Renal pelvis (tissue), 4 donors: ENCODE results near the gene FKBP9. TPM values are rescaled to one million over a fixed set of nuclear protein-coding genes. Genes with fewer than 3 reads are reported as not detected.
"Not testable (repeated sequence)": the region's sequence is repeated elsewhere in the genome, so short reads cannot be mapped to it uniquely, and the experiment has no call there.

Source experiments
- DNase-seq: peaks from one replicate; pipeline ENCODE4 v3.0.0-alpha.2; 2013
- polyA plus RNA-seq, 3 donors: library from polyadenylated mRNA; unstranded; fragments of 120-200 nt; gene quantifications; one replicate each; pipeline ENCODE4 v1.2.1, GENCODE V29; 2013; ENCODE audit not compliant: insufficient read length in 3 of 3

FKBP9 gene
- polyA plus RNA-seq, 3 donors: 132 to 154 (median 153) TPM

DNA sequence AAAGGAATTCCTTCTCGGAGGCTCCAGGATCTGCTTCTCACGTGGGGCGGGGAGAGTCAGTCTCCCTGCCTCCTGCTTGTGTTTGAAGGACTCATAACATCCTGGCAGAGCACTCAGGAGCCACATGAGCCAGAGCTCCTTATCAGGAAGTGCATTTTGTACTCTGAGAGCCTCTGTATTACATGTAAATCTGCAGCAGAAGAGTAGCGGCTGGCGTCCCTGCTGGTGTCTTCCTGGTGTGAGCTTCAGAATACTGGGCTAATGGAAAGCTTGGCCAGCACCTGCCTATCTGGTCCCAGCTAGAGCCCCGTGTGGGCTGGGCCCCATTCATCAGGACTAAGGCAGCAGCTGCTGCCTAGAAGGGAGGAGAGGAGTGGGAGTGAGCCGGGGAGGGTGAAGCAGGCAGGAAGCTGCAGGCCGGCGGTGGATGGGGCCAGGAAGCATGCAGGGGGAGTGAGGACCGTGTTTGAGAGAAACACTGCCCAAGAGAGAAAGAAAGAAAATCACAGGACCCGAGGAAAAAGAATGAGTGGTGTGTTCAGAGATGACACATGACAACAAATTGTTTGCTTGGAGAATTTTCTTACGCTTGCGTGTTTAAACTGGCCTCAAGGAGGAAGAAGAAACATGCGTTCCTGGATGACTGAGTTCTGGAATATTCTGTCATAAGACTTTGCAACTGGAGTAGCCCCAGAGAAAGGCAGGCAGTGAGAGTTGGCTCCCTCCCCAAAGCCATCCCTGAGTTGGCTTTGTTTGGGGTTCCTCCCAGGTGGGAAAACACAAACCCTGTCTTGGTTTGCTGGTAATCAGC lies 41.3 kb downstream of the FKBP9 start:
- peak; percentile 41 for DNase-seq

DNA sequence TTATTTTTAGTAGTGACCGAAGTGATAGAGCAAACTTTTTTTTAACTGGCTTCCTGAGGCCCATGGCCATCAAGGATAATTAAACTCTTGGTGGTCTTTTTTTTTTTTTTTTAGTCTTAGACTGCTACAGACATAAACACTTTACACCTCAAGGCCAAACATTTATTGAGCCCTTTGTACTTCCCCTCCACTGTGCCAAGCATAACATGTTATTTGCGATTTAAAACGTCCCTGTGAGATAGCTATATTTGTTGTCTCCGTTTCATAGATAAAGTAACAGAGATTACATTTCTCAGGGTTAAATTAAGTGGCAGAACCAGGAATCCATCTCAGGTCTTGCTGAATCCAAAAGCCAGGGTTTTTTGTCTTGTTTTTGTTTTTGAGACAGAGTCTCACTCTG lies 42.1 kb downstream of the FKBP9 start:
- not testable (repeated sequence) for DNase-seq

DNA sequence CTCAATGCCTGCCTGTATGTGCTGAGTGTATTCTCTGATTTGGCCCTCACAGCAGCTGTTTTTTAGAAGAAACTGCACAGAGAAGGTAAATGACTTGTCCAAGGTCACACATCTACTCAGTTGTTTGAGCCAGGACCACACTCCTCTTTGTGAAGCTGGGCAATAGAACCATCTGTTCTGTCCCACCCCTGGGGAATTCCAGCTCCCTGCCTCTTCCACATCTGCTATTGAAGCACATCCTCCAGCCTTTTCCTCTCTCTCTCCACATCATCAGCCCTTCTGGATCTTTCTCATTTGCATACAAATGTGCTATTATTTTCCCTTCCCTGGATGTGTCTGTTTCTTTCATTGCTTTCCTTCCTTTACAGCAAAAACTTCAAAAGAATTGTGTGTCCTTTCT lies 45.9 kb downstream of the FKBP9 start:
- not testable (repeated sequence) for DNase-seq

DNA sequence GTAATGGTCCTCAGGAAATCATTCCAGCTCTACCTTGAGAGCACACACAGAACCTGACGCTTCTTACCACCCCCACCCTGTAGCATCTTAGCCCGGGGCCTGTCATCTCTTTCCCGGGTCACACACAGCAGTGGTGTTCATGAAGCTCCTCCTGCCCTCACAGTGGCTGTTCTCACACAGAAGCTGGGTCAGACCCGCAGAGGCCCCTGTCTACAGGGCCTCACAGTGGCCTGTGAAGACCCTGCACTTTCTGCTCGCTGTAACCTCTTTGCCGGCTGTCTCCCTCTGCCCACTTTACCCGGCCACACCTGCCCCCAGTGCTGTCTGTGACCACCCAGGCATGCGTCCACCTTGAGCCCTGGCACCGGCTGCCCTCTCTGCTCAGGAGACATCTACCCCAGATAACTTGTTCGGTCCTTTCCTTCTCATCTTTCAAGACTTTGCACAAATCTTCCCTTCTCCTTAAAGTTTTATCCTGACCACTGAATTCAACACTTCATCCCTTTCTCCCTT lies 46.9 kb downstream of the FKBP9 start:
- not testable (repeated sequence) for DNase-seq

DNA sequence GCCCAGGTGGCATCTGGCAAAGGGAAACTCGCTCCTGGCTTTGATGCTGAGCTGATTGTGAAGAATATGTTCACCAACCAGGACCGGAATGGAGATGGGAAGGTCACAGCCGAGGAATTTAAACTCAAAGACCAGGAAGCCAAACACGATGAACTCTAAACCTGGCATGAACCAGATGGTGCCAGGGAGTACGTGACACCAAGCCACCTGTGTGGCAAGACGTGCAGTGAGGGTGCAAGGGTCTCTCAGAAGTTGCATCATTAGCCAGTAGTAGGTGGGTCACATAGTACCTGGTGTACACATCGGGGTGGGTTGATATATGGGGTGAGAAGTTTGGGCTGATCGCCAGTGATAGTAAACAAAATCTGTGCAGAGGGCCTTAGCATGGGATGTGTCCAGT lies 48.0 kb downstream of the FKBP9 start:
- DNase-seq: not testable (repeated sequence)

DNA sequence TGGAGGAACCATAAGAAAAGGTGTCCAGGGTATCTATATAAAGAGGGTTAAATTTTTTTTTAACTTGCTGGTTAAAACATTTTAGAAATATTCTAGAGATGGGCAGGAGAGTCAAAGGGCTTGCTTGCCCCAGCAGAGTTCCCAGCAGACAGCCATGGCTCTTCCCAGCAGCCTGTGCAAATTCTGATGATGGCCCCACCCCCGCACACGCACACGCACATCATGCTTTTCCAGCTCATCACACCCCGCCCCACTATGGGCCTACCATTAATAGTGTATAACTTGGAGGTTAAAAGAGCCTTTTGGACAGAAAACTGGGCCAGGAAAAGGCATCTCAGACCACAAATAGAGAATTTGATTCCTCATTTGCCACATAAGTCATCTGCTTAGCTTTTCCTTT lies 48.5 kb downstream of the FKBP9 start:
- DNase-seq: not testable (repeated sequence)

DNA sequence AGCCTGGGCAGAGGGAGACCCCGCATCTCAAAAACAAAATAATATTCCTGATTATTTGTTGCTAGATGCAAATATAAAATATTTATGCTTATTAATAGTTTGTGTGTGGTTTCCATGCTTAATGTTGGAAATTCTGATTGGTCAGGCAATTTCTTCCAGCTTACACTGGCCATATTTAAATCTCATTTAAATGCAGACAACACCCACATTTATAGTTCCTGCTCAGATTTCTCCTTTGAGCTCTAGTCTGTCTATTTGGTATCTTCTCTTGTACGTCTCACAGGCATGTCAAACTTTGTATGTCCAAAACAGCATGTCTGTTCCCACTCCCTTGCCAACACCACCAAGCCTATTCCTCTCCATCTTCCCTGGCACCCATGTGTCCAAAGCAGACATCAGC lies 52.5 kb downstream of the FKBP9 start:
- DNase-seq: no peak

DNA sequence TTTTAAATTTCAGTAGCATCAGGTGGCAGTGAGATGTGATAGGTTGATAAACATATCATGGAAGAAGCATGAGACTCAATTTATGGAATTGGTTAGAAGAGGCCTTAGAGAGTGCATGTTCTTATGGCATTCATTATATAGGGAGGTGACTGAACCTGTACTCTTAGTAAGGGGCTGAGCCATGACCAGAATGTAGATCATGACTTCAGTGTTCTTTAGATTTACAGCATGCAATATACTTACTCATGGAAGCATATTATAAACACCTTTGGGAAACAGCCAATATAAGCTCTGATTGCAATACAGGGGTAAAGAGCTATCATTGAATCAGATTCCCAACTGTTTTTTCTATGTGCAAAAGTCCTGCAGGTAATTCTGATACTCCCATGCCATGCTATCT lies 55.1 kb downstream of the FKBP9 start:
- DNase-seq: no peak

DNA sequence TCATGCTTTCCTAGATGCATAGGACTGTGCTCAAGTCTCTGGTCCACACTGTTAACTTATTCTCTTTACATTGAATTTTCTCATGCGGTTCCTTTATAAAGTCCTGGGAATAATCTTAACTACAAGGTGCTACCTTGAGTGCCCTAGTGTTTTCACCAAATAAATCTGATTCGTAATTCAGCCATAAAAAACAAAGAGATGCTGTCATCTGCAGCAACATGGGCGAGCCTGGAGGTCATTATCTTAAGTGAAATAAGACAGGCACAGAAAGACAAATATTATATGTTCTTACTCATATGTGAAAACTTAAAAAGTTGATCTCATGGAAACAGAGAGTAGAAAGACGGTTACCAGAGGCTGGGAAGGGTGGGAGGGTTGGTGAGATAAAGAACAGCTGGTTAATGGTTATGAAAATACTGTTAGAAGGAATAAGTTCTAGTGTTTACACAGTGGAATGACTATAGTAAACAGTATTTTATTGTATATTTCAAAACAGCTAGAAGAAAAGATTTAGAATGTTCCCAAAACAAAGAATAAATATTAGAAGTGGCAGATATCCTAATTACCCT lies 67.0 kb downstream of the FKBP9 start:
- DNase-seq: no peak

DNA sequence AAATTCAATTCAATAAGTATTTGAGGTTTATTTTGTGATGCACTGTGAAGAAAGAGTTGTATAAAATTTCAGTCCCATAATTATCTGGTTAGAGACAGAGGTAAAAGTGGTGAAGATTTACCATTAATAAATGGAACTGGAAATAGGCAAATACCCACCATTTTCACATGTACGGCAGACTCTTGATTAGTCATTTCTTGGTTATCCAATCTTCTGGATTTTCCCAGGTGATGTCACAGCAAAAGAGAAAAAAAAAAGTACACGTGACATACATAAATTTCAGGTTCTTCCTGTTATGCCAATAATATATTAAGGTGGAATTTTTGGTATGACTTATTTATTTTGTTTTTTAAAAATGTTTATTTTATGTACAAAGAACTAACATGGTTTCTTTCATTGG lies 78.5 kb downstream of the FKBP9 start:
- no peak for DNase-seq

DNA sequence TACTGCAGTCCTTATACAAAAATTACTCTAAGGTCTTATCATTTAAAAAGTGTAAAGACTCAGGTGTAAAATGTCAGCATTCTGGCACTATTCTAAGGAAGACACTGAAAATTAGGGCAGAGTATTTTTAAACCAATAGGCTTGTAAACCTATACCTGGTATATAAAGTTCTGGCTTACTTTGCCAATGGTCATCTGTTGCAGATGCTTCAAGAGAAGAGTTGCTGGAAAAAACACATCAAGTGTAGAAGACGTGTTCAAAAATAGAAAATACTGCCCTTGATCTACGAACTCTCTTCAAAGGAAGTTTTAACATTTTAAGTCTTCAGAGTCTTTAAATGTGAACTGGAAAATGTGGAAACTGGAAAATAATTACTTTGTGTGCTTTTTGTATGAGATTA lies 81.4 kb downstream of the FKBP9 start:
- DNase-seq: no peak

DNA sequence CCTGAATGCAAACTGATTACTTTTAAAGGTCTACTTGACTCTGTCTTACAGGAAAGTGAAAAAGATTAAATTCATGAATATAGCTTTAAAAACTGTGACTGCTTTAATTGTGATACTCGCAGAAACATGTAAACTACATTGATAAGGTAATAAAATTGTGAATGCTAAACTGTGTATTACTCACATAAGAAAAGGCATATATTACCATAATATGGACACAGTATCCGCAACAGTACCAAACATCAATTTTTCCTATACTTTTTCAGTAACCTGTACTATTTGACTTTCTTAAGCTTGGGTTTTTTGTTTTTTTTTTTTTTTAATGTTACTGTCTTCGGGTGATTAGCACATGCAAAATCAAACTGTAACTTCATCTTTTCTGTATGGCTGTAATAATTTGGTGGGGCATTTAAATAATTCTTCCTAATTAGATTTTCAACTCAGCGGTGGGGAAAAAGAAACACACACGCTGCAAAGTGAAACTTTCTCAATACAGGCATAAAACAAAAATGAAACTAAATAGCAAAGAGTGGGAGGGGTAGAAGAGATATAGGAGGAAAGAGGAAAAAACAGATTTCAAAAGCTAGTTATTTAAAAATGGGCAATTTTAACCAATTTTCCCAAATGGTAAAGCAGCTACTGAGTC lies 82.1 kb downstream of the FKBP9 start:
- DNase-seq: no peak

DNA sequence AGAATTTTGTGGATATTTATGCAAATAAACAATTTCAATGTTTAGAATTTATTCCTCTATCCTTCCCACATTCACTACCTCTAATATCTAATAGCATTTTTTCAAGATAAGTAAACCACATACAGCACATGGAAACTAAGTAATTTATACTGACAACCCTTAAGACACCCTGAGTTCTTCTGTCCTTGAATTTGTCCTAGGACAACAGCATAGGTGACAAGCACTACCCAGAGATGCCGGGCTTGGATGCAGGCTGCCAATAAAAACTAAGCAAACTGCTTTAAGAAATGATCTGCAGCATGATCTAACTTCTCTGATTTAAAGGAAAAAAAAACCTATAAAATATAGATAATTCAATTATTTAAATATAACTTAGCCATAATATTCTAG lies 82.7 kb downstream of the FKBP9 start:
- DNase-seq: no peak

DNA sequence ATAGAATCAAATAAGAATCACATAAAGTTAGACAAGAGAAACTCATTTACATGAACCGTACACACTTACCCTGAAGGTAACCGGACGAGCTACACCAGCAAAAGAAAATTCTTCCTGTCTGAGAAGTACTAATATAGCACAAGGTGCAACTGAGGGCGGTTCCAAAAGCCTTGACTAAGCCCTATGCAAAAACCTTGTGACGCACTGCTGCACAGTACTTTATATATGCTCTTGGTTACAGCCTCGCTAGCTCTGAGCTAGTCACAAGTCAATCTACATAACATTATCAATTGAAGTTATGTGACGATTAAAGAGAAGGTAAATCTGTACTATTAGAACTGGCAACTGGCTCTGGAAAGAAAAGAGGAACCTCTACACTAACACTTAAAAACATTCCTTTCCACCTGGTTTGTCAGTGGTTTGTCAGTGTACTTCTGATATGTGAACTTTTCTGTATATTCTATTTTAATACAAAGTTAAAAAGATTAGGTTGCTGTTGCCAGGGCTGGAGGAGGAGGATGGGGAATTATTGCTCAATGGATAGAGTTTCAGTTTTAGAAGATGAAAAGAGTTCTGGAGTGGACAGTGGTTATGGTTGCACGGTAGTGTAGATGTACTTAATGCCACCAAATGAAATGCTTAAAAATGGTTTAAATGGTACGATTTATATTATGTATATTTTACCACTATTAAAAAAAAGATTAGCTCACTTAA lies 83.7 kb downstream of the FKBP9 start:
- peak; percentile 30 for DNase-seq

DNA sequence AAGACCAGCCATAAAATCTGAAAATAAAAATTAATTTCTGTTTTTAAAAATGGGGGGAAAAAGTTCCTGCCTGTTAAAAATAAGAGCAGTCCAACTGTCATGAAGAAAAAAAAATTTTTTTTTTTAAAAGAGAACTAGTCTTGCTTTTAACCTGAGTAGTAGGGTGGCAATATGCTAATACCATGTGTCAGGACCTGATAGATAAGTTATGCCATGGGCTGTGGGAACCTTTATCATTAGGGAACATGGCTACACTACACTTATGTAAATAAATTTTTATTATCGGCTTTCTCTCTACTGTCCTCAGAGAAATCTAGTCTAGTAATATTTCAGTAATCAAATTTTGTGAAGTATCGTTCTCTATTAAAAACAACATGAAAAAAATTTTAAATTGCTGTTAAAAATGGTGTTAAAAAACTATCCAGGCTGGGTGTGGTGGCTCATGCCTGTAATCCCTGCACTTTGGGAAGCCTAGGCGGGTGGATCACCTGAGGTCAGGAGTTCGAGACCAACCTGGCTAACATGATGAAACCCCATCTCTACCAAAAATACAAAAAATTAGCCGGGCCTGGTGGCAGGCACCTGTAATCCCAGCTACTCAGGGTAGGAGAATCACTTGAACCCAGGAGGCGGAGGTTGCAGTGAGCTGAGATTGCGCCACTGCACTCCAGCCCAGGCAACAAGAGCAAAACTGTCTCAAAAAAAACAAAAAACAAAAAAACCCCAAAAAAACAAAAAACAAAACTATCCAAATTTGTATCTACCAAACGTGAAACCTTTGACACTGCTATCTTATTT lies 84.6 kb downstream of the FKBP9 start:
- DNase-seq: no peak

DNA sequence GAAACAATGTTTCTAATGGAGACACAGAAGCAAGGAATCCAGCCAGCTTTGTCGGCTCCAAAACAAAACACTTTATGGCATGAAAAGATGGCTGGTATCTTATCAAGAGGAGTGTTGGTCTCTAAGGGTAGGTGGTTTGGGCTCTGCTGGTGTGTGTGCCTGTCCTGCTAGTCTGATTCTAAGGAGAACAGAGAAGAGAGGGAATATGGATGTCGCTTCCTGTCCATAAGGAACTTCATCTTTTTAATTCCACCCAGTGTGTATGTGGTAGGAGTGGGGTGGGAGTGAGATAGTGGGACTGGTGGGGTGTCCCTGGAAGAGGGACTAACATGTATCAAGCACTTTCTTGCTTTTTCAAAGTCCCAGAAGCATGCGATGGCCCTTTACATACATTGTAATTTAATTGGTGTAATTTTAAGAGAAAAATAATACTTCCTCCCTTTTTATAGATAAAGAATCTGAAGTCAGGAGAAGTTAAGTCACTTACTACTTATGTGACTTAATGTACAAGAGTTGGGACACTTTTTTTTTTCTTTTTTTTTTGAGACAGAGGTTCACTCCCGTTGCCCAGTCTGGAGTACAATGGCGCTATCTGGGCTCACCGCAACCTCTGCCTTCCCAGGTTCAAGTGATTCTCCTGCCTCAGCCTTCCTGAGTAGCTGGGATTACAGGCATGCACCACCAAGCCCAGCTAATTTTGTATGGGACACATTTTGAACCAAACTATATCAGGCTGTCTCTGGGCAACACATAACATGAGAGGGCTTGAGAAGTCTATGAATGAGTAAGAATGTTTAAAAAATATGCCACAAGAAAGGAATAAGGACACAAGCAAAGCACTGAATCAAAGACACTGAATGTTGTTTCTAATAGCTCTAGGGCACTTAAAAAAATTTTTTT lies 86.5 kb downstream of the FKBP9 start:
- DNase-seq: no peak

DNA sequence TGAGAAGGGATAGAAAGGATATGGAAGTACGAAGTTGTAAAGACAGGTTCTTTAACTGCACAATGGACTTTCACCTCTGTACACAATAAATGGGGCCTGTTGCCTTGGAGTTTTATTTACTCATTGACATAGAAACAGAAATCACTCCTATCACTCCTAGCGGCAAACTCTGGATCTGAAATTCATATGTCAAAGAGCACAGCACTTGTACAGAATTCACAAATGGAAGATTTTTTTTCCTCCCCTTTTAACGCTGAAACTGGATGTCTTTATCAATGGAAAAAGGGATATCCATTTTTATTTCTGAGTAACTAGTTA lies 87.1 kb downstream of the FKBP9 start:
- no peak for DNase-seq

DNA sequence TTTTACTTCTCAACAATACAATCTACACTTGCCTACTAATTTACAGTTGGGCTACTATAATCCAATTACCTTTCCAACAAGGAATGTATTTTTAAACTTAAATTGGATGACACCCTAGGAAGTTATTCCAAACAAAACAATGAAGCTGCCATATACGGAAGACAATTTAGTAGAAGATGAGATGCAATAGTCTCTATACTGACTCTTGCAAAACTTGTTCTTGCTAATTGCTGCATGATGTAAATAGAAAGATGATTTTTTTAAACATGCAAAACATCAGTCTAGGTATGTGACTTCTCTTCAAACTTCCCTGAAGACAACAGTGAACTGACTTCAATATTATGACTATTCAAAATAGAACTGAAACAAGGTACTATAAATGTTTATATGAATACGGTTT lies 87.7 kb downstream of the FKBP9 start:
- DNase-seq: no peak

DNA sequence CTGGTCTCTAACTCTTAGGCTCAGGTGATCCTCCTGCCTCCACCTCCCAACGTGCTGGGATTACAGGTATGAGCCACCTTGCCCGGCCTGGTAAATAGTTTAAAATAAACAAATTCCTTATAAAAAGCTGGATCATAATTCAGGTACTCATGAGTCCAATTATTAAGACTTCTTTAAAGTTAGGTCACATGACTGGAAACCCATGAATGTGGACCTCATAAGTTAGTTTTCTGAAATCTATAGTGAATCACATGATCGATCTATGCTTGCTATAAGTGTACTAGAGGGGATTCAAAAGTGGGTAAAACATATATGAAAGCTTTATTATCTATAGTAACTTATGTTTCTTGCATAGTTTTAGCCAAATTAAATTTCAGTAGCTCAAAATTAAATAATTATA lies 91.0 kb downstream of the FKBP9 start:
- no peak for DNase-seq

DNA sequence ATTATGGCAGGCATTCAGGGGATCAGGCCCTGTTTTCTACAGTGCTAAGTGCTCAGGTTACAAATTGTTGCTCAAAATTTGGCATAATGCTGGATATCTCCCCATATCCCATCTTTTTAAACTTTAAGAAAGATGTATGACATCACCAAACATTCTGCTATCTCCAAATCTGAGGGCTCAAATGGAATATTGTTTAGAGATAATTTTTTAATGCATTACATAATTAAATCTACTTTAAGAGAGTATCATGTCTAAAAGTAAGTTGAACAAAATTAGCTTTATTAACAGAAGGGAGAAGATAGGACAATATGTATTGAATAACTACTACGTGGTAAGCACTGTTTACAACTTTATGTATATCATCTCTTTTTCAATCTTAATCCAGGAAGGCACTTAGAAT lies 91.5 kb downstream of the FKBP9 start:
- DNase-seq: no peak
